HT-29 (cell line): Measurements from ENCODE around the gene CAPZB. TPM values are rescaled to one million over a fixed set of nuclear protein-coding genes. Genes with fewer than 3 reads are reported as not detected.
A peak's percentile ranks its signal among the peaks of the same experiment; 100 is the strongest.

Experiments used
- DNase-seq: peaks from one replicate; pipeline ENCODE4 v3.0.0-alpha.2; 2015; ENCODE audit warnings: low spot score
- total RNA-seq: library from RNA; depleted of rRNA; stranded (reverse); fragments of >200 nt; shearing (Covaris generic); gene quantifications from 2 replicates; pipeline ENCODE4 v1.2.3, GENCODE V29; 2014

CAPZB gene
- total RNA-seq, 1 experiment from 2014 or later, result 87.3 TPM

GRCh38 chr1:19348441-19349198, 136.7 kb downstream of the CAPZB start:
- DNase-seq, result no peak

- DNase-seq, result peak; percentile 49
Measured at GRCh38 chr1:19347533-19348172, 137.7 kb downstream of the CAPZB start.

- no peak for DNase-seq
Measured at GRCh38 chr1:19346026-19346425, 139.3 kb downstream of the CAPZB start.

GRCh38 chr1:19345391-19345790, 139.9 kb downstream of the CAPZB start:
- DNase-seq, result no peak

GRCh38 chr1:19344831-19345230, 140.5 kb downstream of the CAPZB start:
- DNase-seq, result no peak

GRCh38 chr1:19344372-19344810, 140.9 kb downstream of the CAPZB start:
- DNase-seq, result peak; percentile 61

- no peak for DNase-seq
Measured at GRCh38 chr1:19343617-19344350, 141.6 kb downstream of the CAPZB start.

- DNase-seq, result no peak
Measured at GRCh38 chr1:19342894-19343616, 142.3 kb downstream of the CAPZB start.

- DNase-seq, result no peak
Measured at GRCh38 chr1:19342062-19342750, 143.1 kb downstream of the CAPZB start.

- peak; percentile 83 for DNase-seq
Measured at GRCh38 chr1:19341201-19342061, 143.9 kb downstream of the CAPZB start.

- DNase-seq, result no peak
Measured at GRCh38 chr1:19340387-19340937, 144.9 kb downstream of the CAPZB start.

GRCh38 chr1:19339214-19339861, 146.0 kb downstream of the CAPZB start:
- no peak for DNase-seq

GRCh38 chr1:19338323-19338762, 147.0 kb downstream of the CAPZB start:
- no peak for DNase-seq

- no peak for DNase-seq
Measured at GRCh38 chr1:19337289-19337688, 148.1 kb downstream of the CAPZB start.

GRCh38 chr1:19336543-19336942, 148.8 kb downstream of the CAPZB start:
- no peak for DNase-seq

GRCh38 chr1:19333587-19334354, 151.6 kb downstream of the CAPZB start:
- DNase-seq, result no peak

GRCh38 chr1:19332832-19333231, 152.5 kb downstream of the CAPZB start:
- no peak for DNase-seq

GRCh38 chr1:19331262-19331878, 154.0 kb downstream of the CAPZB start:
- no peak for DNase-seq
